Activated CD4-positive, CD25-positive, alpha-beta regulatory T cell (primary cell): ENCODE results near the gene POLD4.

Experiments used
- DNase-seq, 4 experiments: peaks; one replicate each; lab custom pipeline; 2025; lab: John Stamatoyannopoulos, UW

POLD4 gene

GRCh38 chr11:67387518-67387917, 34.2 kb upstream of the POLD4 start:
- DNase-seq: no peak

- no peak for DNase-seq
Measured at GRCh38 chr11:67387069-67387468, 33.7 kb upstream of the POLD4 start.

- DNase-seq: no peak
Measured at GRCh38 chr11:67384851-67385366, 31.6 kb upstream of the POLD4 start.

GRCh38 chr11:67382276-67383136, 29.2 kb upstream of the POLD4 start:
- DNase-seq: peak; percentile 61 to 79 (median 65)

- no peak for DNase-seq
Measured at GRCh38 chr11:67381244-67381972, 28.1 kb upstream of the POLD4 start.

- no peak for DNase-seq
Measured at GRCh38 chr11:67379061-67380058, 26.0 kb upstream of the POLD4 start.

- no peak for DNase-seq
Measured at GRCh38 chr11:67378544-67378943, 25.2 kb upstream of the POLD4 start.

GRCh38 chr11:67376873-67377808, 23.8 kb upstream of the POLD4 start:
- DNase-seq: no peak

- DNase-seq: no peak
Measured at GRCh38 chr11:67376063-67376820, 22.9 kb upstream of the POLD4 start.

GRCh38 chr11:67375320-67376055, 22.1 kb upstream of the POLD4 start:
- DNase-seq: no peak

GRCh38 chr11:67374571-67375281, 21.4 kb upstream of the POLD4 start:
- DNase-seq: no peak

- DNase-seq: peak; percentile 29 to 73 (median 48)
Measured at GRCh38 chr11:67373648-67374570, 20.6 kb upstream of the POLD4 start.

- no peak for DNase-seq
Measured at GRCh38 chr11:67372993-67373647, 19.8 kb upstream of the POLD4 start, which contains the start of gene CLCF1. CLCF1 (minus strand) TSS chr11:67373598; CDS start chr11:67373539, 59 bp downstream.

GRCh38 chr11:67372321-67372992, 19.1 kb upstream of the POLD4 start:
- DNase-seq: no peak

GRCh38 chr11:67371911-67372320, 18.6 kb upstream of the POLD4 start:
- DNase-seq: no peak
